OCI-LY1 (cell line): Measurements from ENCODE around the gene HNRNPL.

ENCODE experiments used
- H2AFZ ChIP-seq: fragments of 200-600 bp; sonication (generic), shearing (Covaris generic); 2 replicates; pipeline ENCODE4 v1.6.0; 2014; ENCODE audit warnings: antibody characterized with exemption, mild to moderate bottlenecking, low read length
- H3F3A ChIP-seq: fragments of 200-600 bp; sonication (generic), shearing (Covaris generic); 2 replicates; pipeline ENCODE4 v1.6.0; 2014; ENCODE audit warnings: mild to moderate bottlenecking, antibody characterized with exemption, low read length, moderate library complexity; ENCODE audit not compliant: insufficient read depth
- H3K27ac ChIP-seq: fragments of 200-600 bp; sonication (generic); 2 replicates; pipeline ENCODE4 v1.5.1; 2014; ENCODE audit warnings: low read length, mixed run types, mild to moderate bottlenecking, low read depth; ENCODE audit not compliant: poor library complexity, severe bottlenecking
- H3K27me3 ChIP-seq: fragments of 200-600 bp; sonication (generic); 2 replicates; pipeline ENCODE4 v1.6.0; 2014; ENCODE audit warnings: antibody characterized with exemption, mild to moderate bottlenecking, low read length, moderate library complexity; ENCODE audit not compliant: insufficient read depth
- H3K36me3 ChIP-seq: fragments of 200-600 bp; sonication (generic); 2 replicates; pipeline ENCODE4 v1.6.1; 2014; ENCODE audit warnings: mild to moderate bottlenecking, antibody characterized with exemption, low read length, moderate library complexity, mixed read lengths; ENCODE audit not compliant: insufficient read depth
- H3K4me1 ChIP-seq: fragments of 200-600 bp; sonication (generic); 2 replicates; pipeline ENCODE4 v1.5.1; 2014; ENCODE audit warnings: mild to moderate bottlenecking, low read length, moderate library complexity; ENCODE audit not compliant: insufficient read depth, severe bottlenecking
- H3K4me2 ChIP-seq: fragments of 200-600 bp; sonication (generic), shearing (Covaris generic); 2 replicates; pipeline ENCODE4 v1.6.1; 2014; ENCODE audit warnings: low read length
- H3K4me3 ChIP-seq: fragments of 200-600 bp; sonication (generic); 2 replicates; pipeline ENCODE4 v1.5.1; 2014; ENCODE audit warnings: low read length, low read depth, mild to moderate bottlenecking, mixed read lengths; ENCODE audit not compliant: poor library complexity, severe bottlenecking
- H3K79me2 ChIP-seq: fragments of 200-600 bp; shearing (Covaris generic); 2 replicates; pipeline ENCODE4 v1.6.1; 2016; ENCODE audit warnings: mixed run types, low read length, mixed read lengths; ENCODE audit not compliant: insufficient read depth
- H3K9ac ChIP-seq: fragments of 200-600 bp; sonication (generic), shearing (Covaris generic); 2 replicates; pipeline ENCODE4 v1.6.1; 2014; ENCODE audit warnings: mild to moderate bottlenecking, low read length, mixed read lengths
- H3K9me2 ChIP-seq: fragments of 200-600 bp; sonication (generic), shearing (Covaris generic); 2 replicates; pipeline ENCODE4 v1.6.1; 2014; ENCODE audit warnings: low read depth, mild to moderate bottlenecking, low read length, mixed read lengths
- H3K9me3 ChIP-seq: fragments of 200-600 bp; shearing (Covaris generic); 2 replicates; pipeline ENCODE4 v1.6.1; 2014; ENCODE audit warnings: low read length, mixed read lengths
- H4K20me1 ChIP-seq: fragments of 200-600 bp; sonication (generic), shearing (Covaris generic); 2 replicates; pipeline ENCODE4 v1.6.0; 2016; ENCODE audit warnings: mild to moderate bottlenecking, low read length; ENCODE audit not compliant: insufficient read depth
- CTCF ChIP-seq: fragments of 200-600 bp; sonication (generic), shearing (Covaris generic); IDR thresholded peaks from 2 replicates; pipeline ENCODE4 v1.5.1; 2017; ENCODE audit warnings: mild to moderate bottlenecking, antibody characterized with exemption, low read length, moderate library complexity, mixed read lengths
- EZH2 ChIP-seq: fragments of 200-600 bp; sonication (generic), shearing (Covaris generic); IDR thresholded peaks from 2 replicates; pipeline ENCODE4 v1.8.0; 2017; ENCODE audit warnings: borderline replicate concordance, mixed run types, mild to moderate bottlenecking, antibody characterized with exemption, low read length, moderate library complexity, mixed read lengths

HNRNPL gene

GRCh38 chr19:38836983-38837626, 12.7 kb downstream of the HNRNPL start:
- Histone ChIP-seq H3K27me3 (no peaks in the 10 kb centered on the region), H3K9me2 (no peaks in the 10 kb centered on the region), H3K4me3 (no peak overlapping the region), H3K9ac (no peak overlapping the region), H3K9me3 (no peaks in the 10 kb centered on the region), H3K4me2 (no peak overlapping the region), H3K4me1 (peaks cover 9% of the 10 kb centered on the region), H3K79me2 (no peaks in the 10 kb centered on the region), H3K27ac (no peak overlapping the region), H3F3A (peaks cover 17% of the 10 kb centered on the region), H3K36me3 (peaks cover 70% of the 10 kb centered on the region), H2AFZ (no peak overlapping the region), H4K20me1 (peaks cover 3% of the 10 kb centered on the region; the same call in 1 of the 2 replicates)
- TF ChIP-seq CTCF (no peak), EZH2 (no peak)

- Histone ChIP-seq H3K4me3 (no peak overlapping the region), H3K9me2 (no peaks in the 10 kb centered on the region), H3K4me2 (no peak overlapping the region), H3K4me1 (peaks cover 12% of the 10 kb centered on the region), H3K79me2 (no peaks in the 10 kb centered on the region), H2AFZ (no peak overlapping the region), H3K27me3 (no peaks in the 10 kb centered on the region), H4K20me1 (no peaks in the 10 kb centered on the region), H3K27ac (peak overlapping the region; percentile 16), H3K9me3 (no peaks in the 10 kb centered on the region), H3F3A (peaks cover 17% of the 10 kb centered on the region), H3K9ac (no peak overlapping the region), H3K36me3 (peaks cover 62% of the 10 kb centered on the region)
- TF ChIP-seq CTCF: no peak
- TF ChIP-seq EZH2: no peak
These were observed 13.4 kb downstream of the HNRNPL start for GRCh38 chr19:38836159-38836982.

GRCh38 chr19:38834590-38834989, 15.2 kb downstream of the HNRNPL start:
- Histone ChIP-seq H3K27ac (peak overlapping the region; percentile 28), H3K79me2 (no peaks in the 10 kb centered on the region), H3F3A (peaks cover 17% of the 10 kb centered on the region), H3K36me3 (peaks cover 54% of the 10 kb centered on the region), H3K9me3 (no peaks in the 10 kb centered on the region), H3K4me3 (no peak overlapping the region), H4K20me1 (no peaks in the 10 kb centered on the region), H3K4me1 (peaks cover 23% of the 10 kb centered on the region), H3K9ac (no peak overlapping the region), H2AFZ (no peak overlapping the region), H3K9me2 (no peaks in the 10 kb centered on the region), H3K4me2 (no peak overlapping the region), H3K27me3 (no peaks in the 10 kb centered on the region)
- TF ChIP-seq CTCF (no peak), EZH2 (no peak)
